Inferior parietal cortex (tissue), 1 donor: ENCODE data around the gene FAM149A.

Source experiments
- DNase-seq: peaks from one replicate; pipeline ENCODE4 v3.0.0-alpha.2; 2016; ENCODE audit errors: extremely low spot score

Gene FAM149A

DNA sequence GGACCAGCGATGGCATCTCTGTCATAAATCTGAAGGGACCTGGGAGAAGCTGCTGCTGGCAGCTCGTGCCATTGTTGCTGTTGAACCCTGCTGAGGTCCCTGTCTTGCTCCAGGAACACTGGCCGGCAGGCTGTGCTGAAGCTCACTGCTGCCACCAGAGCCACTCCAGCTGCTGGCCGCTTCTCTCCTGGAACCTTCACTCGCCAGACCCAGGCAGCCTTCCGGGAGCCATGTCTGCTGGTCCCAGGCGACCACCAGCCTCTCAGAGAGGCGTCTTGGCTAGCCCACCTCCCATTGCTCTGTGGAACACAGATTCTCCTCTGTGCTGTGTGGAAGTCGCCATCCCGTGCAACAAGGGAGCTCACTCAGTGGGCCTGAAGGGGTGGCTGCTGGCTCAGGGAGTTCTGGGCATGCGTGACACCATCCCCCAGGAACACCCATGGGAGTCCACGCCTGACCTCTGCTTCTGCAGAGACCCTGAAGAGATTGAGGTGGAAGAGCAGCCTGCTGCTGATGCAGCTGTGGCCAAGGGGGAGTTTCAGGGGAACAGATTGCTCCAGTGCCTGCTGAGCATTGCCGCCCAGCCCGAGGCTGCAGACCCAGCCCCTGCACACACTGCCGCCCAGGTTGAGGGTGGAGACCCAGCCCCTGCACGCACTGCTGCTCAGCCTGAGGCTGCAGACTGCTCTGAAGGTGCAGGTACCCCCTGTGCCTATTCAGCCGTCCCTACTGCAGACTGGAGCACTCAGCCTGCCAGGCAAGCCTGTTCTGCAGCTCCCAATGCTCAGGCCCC is 53.7 kb downstream of the FAM149A start:
- no peak for DNase-seq

DNA sequence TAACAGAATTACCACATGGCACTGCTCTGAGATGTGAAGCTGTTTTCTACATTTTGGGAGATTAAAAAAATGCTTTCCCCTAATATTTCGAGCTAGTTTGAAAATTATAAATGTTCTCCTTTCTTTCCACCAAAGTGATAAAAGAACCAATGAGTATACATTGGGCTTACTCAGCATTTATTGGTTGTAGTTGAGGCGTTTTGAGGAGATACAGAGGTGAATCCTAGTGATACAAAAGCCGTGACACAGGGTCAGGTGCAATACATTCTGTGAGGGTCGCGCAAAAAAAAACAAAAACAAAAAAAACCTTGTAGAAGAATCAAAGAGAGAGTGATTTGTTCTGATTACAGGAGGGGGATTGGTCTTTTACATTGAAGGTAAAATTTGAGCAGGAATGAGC is 54.5 kb downstream of the FAM149A start:
- no peak for DNase-seq

DNA sequence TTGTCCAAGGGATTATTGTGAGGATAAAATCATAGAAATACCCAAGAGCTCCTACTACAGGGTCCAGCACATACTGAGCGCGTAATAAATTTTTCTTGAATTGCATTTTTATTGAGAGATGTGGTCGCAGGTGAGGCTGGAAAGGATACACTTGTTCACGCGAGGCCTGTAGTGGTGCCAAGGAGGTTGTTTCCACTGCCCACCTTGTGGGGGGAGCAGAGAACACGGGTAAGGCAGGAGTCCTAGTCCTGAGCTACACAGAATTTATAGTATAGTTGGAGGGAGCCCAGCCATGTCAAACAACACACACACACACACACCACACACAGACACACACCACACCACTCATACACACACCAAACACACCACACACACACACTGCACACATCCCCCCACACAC is 55.1 kb downstream of the FAM149A start:
- no peak for DNase-seq

DNA sequence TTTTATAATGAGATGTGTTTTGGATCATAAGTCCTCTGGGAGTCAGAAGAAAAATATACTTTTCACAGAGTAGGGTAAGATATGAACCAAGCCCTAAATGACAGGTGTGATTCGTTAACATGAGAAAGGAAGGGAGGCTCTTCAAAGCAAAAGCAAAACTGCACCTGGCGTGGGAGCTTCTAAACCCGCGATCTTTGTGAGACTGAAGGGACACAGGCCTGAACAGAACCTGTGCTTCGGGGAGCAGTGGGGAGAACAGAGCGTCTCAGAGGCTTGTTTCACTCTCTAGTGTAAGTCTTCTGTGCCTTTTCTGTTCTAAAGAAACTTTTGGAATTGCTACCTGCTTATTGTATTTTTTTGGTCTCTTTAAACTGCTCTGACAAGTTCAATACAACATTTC is 56.6 kb downstream of the FAM149A start:
- DNase-seq = no peak

DNA sequence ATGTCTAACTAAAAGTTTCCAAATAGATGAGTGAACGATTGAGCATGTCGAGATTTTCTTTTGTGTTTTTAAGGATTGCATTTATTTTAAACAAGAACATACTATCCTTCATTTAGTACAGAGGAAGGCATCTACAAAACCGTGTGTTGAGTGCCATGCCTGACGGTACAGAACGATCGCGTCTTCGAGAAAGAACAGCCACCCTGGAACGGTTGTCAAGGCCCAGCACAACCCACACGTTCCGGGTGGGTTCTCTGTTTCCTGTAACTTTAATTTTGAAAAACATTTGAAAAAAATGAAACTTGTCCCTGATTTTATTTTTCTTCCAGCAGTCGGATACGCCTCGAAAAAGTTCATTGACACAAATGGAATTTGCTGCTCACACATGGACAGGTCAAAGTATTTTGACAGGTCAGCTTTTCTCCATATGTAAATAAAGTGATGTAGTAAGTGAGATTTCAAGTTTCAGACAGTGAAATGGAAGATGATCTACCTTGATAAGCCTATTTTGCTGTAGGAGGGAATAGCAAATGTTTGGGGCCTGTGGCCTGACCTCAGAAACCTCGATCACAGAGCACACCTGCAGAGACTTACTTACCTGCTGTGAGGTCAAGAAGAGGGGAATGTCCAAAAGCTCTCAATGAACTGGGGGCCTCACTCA is 62.5 kb downstream of the FAM149A start:
- no peak for DNase-seq

DNA sequence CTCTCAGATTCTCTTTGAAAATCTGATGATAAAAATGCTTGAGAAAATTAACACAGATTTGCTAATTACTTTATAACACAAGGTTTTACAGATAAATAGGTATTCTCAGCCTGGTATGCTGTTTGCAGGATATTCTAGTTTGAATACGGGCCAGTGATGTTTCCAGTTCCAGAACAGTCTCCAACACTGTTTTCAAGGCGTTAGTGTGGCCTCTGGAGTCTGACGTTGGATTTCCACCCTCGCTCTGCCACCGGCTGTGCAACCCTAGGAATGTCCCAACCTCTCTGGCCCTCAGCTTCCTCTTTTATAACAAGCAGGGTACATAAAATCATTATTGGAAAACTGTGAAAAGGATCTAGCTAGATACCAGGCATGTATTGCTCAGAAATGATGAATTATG is 63.1 kb downstream of the FAM149A start:
- DNase-seq = no peak

DNA sequence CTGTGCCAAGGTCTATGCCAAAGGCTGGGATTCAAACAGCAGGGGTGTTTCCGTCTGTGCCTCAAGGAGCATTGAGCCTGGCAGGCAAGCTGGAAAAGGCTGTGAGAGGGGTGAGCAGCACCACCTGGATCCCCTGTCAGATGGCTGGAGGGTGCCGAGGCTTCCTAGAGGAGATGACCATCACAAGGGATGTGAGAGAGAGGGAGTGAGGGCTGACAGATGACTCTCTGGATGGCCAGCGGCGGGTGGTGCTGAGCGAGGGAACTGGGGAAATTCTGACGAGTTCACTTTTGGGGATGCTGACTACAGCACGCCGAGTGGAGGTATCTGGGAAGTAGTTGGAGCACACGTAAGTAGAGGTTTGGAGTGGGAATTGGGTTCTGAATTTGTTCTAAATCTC is 64.2 kb downstream of the FAM149A start:
- no peak for DNase-seq

DNA sequence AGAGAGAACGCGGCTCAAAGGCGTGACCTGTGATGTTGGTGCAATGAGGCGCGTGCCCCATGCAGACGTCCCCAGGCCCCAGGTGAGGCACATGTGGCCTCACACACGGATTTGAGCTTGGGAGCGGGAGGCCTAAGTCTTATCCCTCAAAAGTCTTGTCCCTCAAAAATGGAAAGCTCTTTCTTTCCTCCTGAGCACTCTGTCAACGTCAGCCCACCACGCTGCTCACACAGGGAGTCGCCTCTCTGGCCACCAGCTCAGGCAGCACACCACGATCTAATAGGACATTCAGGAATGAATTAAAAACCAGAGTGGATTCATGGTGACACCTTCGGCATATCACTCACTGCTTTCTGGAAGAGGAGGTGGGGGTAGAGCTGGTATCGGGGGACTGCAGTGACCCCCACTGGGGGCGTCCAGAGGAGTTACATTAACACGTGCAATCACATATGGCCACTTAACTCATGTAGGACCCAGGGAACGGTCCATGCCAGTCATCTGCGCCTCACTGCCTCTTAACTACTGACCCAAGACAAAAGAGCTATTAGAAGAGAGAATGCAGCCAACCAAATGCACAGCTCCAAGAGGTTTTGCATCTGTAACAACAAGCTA is 64.9 kb downstream of the FAM149A start:
- DNase-seq = no peak

DNA sequence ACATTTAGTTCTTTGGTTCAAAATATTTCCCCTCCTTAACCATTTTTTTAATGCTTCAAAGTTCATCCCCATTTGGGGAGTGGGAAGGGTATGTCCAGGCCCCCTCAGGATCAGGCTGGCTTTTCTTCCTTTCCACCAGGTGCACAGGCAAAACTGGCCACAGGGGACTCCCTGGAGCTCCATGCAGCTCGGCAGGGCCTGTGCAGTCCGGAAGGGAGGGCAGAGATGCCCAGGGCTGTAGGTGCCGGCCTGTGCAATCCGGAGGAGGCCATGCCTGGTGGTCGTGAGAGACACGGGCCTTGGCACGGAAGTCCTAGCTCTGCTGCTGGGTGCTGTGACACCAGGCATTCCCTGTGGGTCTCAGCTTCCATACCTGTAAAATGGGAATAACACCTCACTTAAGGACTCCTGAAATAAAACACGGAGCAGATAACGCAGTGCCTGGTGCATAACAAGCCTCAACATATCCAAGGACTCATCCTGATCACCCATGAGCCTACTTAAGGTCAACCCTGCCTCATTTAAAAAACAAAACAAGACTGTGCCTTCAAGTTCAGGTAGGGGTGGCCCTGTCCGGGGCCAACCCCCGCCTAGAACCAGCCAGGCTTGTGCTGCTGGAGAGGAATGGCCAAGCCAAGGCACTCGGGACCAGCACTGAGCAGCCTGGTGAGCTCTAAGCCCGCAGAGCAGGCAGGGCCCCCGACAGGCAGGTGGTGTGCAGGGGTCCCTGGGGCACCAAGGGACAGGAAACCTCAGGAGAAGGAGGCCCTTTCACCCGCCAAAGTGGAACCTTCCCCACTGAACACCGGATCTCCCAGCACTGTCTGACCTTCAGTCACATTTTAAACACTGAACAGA is 65.7 kb downstream of the FAM149A start:
- DNase-seq = no peak

DNA sequence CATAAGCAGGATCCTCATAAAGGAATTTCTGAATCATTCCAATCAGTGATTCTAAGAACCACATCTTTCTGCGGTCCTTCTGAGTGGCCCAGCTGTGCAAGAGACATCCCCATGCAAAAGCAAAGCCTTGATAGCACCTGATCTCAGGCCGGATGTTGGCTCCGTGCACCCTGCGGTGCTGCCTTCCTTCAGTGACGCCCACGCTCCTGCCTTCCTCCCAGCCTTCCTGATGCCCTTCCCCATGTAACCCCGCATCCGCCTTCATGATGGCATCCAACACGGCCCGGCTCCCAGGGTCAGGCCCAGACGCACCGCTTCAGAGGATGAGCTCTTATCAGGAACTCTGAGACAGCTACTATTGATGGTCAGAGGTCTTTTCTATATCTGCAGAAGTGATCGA is 66.5 kb downstream of the FAM149A start:
- no peak for DNase-seq

DNA sequence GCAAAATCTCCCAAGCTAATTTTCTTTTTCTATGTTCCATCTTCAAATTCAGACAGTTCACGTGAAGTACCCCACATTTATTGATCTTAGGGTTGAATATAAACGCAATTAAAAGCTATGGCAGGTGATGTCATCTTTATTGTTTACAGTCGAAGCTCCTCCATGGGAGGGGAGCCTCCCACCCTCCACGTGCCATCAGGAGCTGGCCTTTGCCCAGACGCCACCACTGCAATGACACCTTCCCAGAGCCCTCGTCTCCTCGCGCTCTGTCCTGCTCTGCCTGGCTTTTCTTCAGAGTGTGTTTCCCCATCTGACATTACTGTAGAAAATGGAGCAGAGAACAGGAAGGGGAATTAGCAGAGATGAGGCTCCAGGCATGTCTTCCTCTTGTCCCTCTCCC is 68.0 kb downstream of the FAM149A start:
- no peak for DNase-seq

DNA sequence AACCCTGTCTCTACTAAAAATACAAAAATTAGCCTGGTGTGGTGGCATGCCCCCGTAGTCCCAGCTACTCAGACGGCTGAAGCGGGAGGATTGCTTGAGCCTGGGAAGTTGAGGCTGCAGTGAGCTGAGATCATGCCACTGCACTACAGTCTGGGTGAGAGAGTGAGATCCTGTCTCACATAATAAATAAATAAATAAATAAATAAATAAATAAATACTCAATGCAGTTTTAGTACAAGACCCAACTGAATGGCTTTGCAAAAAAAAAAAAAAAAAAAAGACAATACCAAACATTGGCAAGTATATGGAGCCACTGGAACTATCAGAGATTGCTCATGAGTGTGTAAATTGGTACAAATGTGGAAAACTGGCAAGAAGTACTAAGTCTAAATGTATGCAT is 83.6 kb downstream of the FAM149A start:
- no peak for DNase-seq

DNA sequence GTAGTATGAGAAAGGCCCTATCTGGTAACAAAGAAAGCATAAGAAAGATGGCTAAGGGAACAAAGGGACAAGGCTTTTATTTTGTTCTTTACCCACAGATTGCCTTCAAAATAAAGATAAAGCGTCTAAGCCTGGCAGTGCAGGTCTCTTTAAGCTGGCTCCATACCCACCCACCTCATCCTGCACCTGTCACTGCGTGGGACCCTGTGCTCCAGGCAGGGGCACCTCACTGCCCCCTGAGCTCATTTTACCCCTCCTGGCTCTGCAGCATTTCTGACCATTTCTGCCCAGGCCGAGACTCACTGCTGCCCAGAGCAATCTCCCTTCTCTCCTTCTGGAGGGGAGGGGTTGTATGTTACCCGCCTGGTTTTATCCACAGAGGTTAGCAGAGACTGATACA is 85.2 kb downstream of the FAM149A start:
- DNase-seq = no peak

DNA sequence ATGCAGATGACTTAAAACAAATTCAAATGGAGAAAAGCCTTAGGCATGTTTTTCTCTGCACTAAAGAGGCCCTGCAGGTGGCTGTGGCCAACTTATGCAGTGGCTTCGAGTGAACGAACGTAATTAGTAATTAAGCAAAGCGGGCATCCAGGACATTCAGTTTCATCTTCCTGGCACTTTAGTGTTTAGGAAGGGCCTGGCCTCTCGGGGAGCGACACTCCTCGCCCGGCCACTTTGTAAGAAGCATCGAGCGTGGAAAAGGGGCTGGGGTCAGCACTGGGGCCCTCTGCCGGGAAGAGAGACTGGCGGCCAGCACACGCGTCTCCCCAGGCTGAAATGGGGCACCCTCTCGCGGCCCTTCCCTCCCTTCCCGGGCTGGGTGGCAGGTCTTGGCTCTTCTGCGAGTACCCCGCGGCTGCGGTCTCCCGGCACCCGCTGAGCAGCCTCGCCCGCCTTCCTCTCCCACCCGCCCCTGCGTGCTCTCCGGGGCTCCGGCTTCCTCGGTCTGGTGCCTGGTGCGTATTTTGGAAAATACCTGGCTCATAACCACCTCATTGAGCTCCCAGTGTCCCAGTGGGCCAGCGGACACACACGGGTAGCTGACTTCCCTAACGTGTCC is 86.2 kb downstream of the FAM149A start:
- peak; percentile 45 for DNase-seq

DNA sequence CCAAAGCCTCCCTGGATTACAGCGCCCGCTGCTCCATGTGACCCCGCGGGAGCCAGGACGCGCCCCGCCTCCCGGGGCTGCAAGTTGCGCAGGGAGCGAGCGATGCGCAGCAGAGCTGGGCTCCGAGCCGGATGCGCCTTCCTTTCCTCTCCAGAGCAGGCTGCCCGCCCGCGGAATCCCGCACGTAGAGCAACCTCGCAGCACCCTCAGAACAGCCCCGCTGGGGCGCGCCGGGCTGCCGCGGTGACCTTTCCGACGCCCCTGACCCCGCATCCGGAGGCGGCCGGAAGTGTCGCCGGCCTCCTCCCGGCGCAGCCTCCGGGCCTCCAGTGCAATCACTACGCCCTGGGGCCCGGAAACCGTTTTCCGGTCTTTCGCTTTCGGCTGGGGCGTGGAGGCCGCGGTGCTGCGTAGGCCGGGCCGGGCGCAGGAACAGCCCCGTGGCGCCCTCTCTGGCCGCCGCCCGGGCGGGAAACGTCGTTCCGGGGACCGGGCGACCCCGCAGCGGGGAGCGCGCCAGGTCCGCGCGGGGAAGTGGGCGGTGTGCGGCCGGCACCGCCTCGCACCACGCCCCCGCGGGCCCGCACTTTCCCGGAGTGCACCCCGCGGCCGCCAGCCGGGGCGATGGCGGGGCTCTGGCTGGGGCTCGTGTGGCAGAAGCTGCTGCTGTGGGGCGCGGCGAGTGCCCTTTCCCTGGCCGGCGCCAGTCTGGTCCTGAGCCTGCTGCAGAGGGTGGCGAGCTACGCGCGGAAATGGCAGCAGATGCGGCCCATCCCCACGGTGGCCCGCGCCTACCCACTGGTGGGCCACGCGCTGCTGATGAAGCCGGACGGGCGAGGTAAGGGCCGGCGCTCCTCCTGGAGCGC is 86.9 kb downstream of the FAM149A start, which contains the start of gene CYP4V2:
CYP4V2 (plus strand) TSS at position 368 of the 866 bp plus-strand sequence; CDS start at position 625, 257 bp downstream.
- peak; percentile 78 for DNase-seq

DNA sequence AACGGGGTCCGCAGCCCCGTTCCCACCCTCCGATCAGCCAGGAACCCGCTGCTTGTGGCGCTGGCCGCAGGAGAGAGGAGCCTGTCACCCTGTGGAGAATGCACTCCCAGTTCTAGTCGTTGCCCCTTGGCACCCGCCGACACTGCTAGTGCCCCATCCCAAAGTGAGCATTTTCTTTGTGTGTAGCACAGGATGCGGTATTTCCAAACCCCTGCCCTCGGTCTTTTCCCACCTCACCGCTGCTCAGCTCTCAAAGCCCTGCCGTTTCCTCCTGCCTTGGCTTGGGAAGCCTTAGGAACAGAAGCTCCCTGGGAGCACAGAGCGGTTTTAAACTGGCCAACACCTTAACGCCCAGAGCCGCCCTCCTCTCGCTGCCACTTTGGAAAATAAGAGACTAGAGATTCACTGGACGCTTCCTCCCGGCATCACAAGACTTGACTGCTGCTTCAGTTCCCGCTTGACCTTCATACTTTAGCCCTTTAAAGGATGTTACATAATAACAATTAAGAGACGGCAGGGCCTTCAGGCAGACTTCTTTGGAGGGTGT is 87.6 kb downstream of the FAM149A start:
- DNase-seq = peak; percentile 62

DNA sequence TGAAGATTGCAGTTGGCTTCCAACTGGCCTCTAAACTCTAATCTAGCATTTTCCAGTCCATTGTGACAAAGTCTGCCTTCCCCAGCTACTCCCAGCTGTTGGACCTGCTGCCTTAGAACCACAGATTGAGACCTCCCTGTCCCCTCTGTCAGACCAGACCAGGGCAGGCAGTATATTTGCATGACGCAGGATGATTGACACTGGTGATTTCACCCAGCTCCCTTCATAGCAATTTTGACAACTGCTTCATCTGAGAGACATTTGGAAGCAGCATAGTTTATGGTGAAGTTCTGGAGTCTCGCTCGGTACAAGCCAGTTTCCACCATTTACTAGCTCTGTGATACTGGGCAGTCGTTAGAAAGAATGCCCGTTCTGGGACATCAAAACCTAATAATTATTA is 89.3 kb downstream of the FAM149A start:
- DNase-seq = no peak

DNA sequence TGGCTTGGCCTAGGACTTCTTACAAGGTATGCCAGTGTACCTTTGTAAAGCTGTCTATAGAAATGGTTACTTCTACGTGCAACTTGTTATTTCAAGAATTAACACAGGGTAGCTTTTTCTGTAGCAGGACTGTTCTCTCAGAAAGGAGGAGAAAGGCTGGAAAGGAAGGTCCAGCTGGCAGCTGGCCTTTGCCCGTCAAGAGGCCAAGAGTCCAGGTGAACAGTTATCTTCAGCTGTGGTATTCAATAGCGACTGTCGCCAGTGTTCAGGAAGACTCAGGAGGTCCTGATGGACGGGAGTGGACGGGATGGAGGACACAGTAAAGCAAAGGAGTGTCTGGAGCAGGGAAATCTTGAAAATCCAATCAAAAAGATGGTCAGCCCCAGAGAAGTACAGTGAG is 91.6 kb downstream of the FAM149A start:
- no peak for DNase-seq

DNA sequence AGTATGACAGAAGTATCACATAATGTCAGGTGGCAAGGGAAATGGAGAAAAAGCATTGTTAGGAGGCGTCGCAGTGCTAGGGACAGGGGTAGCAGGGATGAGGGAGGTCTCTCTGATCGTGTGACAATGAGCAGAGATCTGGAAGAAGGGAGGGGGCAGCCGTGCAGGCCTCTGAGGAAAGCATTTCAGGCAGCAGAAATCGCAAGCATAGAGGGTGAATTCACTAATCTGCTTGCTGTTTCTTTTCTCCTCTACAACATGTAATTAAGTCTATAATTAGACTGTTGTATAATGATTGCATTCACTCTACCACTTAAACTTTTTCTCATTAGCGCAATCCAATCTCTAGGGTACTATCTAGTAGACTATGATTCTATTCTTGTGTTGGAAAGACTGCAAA is 96.0 kb downstream of the FAM149A start:
- no peak for DNase-seq

DNA sequence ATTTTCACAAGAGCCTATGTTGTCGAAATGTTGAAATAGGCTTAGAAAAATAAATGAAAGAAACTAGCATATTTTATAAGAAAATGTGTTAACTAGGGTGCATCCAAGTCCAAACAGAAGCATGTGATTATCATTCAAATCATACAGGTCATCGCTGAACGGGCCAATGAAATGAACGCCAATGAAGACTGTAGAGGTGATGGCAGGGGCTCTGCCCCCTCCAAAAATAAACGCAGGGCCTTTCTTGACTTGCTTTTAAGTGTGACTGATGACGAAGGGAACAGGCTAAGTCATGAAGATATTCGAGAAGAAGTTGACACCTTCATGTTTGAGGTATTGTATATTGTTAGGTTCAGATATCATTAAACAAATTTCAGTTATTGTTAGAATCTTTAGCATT is 96.5 kb downstream of the FAM149A start:
- DNase-seq = no peak
